Transverse colon (tissue), 4 donors: Measurements from ENCODE around the gene CTU1.

ENCODE experiments used
- CTCF ChIP-seq, 5 experiments: fragments of 200-600 bp in 3 of 5; fragments of 450-650 bp in 2 of 5; sonication (generic) in 3 of 5; IDR thresholded peaks; 1 replicate in 2 of 5; 2 replicates in 3 of 5; pipeline ENCODE4 v1.5.1; 2016 to 2017; ENCODE audit warnings: antibody characterized with exemption in 5 of 5, inconsistent platforms in 3 of 5, mild to moderate bottlenecking in 2 of 5, moderate library complexity in 1 of 5
- POLR2A ChIP-seq: fragments of 450-650 bp; IDR thresholded peaks from one replicate; pipeline ENCODE4 v1.6.1; 2016; ENCODE audit warnings: antibody characterized with exemption, mild to moderate bottlenecking, moderate library complexity
- POLR2AphosphoS5 ChIP-seq, 3 donors: sonication (generic); formaldehyde crosslinking; IDR thresholded peaks; one replicate each; pipeline ENCODE4 v1.6.1; 2016; ENCODE audit warnings: antibody characterized with exemption in 3 of 3

DNA sequence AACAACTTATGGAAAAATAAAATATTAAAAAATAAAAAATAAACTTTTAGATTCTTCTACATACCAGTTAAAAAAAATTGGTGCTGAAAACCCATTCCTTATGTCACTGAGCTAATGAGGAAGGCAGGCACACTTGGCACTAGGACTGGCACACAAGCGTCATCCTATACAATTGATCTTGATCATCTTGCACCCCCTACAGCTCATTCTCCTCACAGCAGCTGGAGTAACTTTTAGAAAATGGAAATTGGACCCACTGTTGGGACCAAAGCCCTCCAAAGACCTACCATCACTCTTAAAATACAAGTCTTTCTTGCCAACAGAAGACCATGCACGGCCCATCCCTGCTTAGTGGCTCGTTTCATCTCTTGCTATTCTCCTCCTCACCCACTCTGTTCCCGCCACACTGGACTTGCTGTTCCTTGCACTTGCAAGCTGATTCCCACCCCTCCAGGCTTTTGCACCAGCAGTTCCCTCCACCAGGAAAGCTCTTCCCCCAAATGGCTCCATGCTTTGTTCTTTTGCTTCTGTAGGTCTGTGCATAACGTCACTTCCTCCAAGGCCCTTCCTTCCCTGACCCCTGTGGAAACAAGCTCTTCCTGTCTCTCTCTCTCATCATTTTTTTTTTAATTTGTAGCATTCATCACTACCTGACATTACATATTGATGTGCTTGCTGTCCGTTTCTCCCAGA, 11.6 kb downstream of the CTU1 start:
- TF ChIP-seq CTCF (IDR thresholded peaks at IDR 0.05) (no peak), POLR2AphosphoS5 (IDR thresholded peaks at IDR 0.05) (no peak), POLR2A (no peak)
